HepG2 (cell line): ENCODE results near the gene SFMBT1. TPM values are rescaled to one million over a fixed set of nuclear protein-coding genes. Genes with fewer than 3 reads are reported as not detected.

ENCODE experiments used
- BATF2 ChIP-seq: sonication (generic); formaldehyde crosslinking; IDR thresholded peaks from 2 replicates; pipeline ENCODE4 v1.8.0; 2022; ENCODE audit warnings: mild to moderate bottlenecking, missing genetic modification reagents, moderate library complexity
- BRCA1 ChIP-seq: sonication (generic); formaldehyde crosslinking; IDR thresholded peaks from 2 replicates; pipeline ENCODE4 v1.4.0; 2020; ENCODE audit warnings: missing genetic modification reagents
- CCDC6 ChIP-seq: sonication (generic); formaldehyde crosslinking; IDR thresholded peaks from 2 replicates; pipeline ENCODE4 v1.8.1; 2022; ENCODE audit warnings: mild to moderate bottlenecking, missing genetic modification reagents, moderate library complexity
- HNRNPL ChIP-seq: fragments of 200-400 bp; formaldehyde crosslinking; IDR thresholded peaks from 2 replicates; pipeline ENCODE4 v1.6.1; 2017; ENCODE audit warnings: mild to moderate bottlenecking, low read depth, low read length
- HOXA3 ChIP-seq: sonication (generic); formaldehyde crosslinking; IDR thresholded peaks from 2 replicates; pipeline ENCODE4 v1.5.0; 2020; ENCODE audit warnings: missing genetic modification reagents
- ZHX1 ChIP-seq: sonication (generic); formaldehyde crosslinking; IDR thresholded peaks from 2 replicates; pipeline ENCODE4 v1.8.1; 2022; ENCODE audit warnings: low read depth, mild to moderate bottlenecking, missing genetic modification reagents
- ZNF776 ChIP-seq: sonication (generic); formaldehyde crosslinking; IDR thresholded peaks from 2 replicates; pipeline ENCODE4 v1.4.0; 2020; ENCODE audit warnings: mild to moderate bottlenecking, missing genetic modification reagents
- polyA plus RNA-seq, 8 experiments: library from polyadenylated mRNA; depleted of rRNA in 3 of 8; stranded (reverse) in 7 of 8; unstranded in 1 of 8; fragments of >200 nt; fragmentation: Illumina TruSeq in 4 of 8; extraction: Trizol in 4 of 8; gene quantifications; 2 replicates each; pipeline versions ENCODE4 v1.2.1 to v1.2.3, GENCODE V29; 2011 to 2016; ENCODE audit warnings: low read depth in 4 of 8, missing spikeins in 1 of 8, mixed read lengths in 1 of 8; ENCODE audit not compliant: insufficient read depth in 1 of 8
- total RNA-seq, 5 experiments: library from RNA; depleted of rRNA; stranded (reverse); fragments of >200 nt; fragmentation: Illumina TruSeq; extraction: Trizol; gene quantifications; 2 replicates each; pipeline ENCODE4 v1.2.3, GENCODE V29; 2016; ENCODE audit warnings: low read depth in 1 of 5

SFMBT1 gene
- total and polyA plus RNA-seq, 2 of the 13 experiments (the other 11 are each of a cell fraction or from before 2014, with no cell fraction given): 3.8 to 12.8 TPM

- TF ChIP-seq ZNF776 (peak; percentile 56; the same call in 1 of the 2 replicates), CCDC6 (CRISPR knock-in tag) (0 out of 2 replicates have a peak, but pooled peaks have one; percentile 36), HNRNPL (0 out of 2 replicates have a peak, but pooled peaks have one; percentile 53), HOXA3 (CRISPR knock-in tag) (peak; percentile 36; the same call in 1 of the 2 replicates), BRCA1 (CRISPR knock-in tag) (no peak), ZHX1 (CRISPR knock-in tag) (peak; percentile 13; the same call in 1 of the 2 replicates), BATF2 (0 out of 2 replicates have a peak, but pooled peaks have one; percentile 1)
- TF ChIP-seq, all 625 proteins: peak for 15
Observed at GRCh38 chr3:53046171-53047170, 598 bp upstream of the SFMBT1 start (continued).
